HTR-8/SVneo (cell line): ENCODE data around the gene NPHP4.

Experiments
- DNase-seq: peaks from one replicate; pipeline ENCODE4 v3.0.0; 2011; ENCODE audit warnings: low spot score, mixed read lengths; ENCODE audit not compliant: insufficient read length
- FAIRE-seq: peaks from 2 replicates; lab custom pipeline; 2011; peaks lifted over from hg19 to GRCh38; lab: Jason Lieb, UNC

The NPHP4 gene

GRCh38 chr1:5956022-5956830 lies 36.0 kb downstream of the NPHP4 start:
- DNase-seq: no peak
- FAIRE-seq: no peak

GRCh38 chr1:5955479-5955977 lies 36.7 kb downstream of the NPHP4 start:
- FAIRE-seq: peak; percentile 28
- no peak for DNase-seq

- no peak for DNase-seq
- FAIRE-seq: no peak
Observed at GRCh38 chr1:5954964-5955363, 37.3 kb downstream of the NPHP4 start.

- DNase-seq (no peak), FAIRE-seq (no peak)
Observed at GRCh38 chr1:5953386-5953785, 38.8 kb downstream of the NPHP4 start.

- no peak for DNase-seq
- no peak for FAIRE-seq
Observed at GRCh38 chr1:5951846-5952410, 40.3 kb downstream of the NPHP4 start.

GRCh38 chr1:5950994-5951785 lies 41.0 kb downstream of the NPHP4 start:
- no peak for DNase-seq
- no peak for FAIRE-seq

GRCh38 chr1:5950201-5950895 lies 41.9 kb downstream of the NPHP4 start:
- DNase-seq (no peak), FAIRE-seq (no peak)

- no peak for FAIRE-seq
- DNase-seq: no peak
Observed at GRCh38 chr1:5949761-5950100, 42.5 kb downstream of the NPHP4 start.

GRCh38 chr1:5949085-5949760 lies 43.0 kb downstream of the NPHP4 start:
- DNase-seq: no peak
- FAIRE-seq: no peak

GRCh38 chr1:5948681-5949005 lies 43.6 kb downstream of the NPHP4 start:
- FAIRE-seq (no peak), DNase-seq (no peak)

- FAIRE-seq (no peak), DNase-seq (no peak)
Observed at GRCh38 chr1:5947978-5948680, 44.1 kb downstream of the NPHP4 start.

- FAIRE-seq (no peak), DNase-seq (no peak)
Observed at GRCh38 chr1:5947071-5947821, 45.0 kb downstream of the NPHP4 start.

- DNase-seq (no peak), FAIRE-seq (no peak)
Observed at GRCh38 chr1:5945445-5945844, 46.8 kb downstream of the NPHP4 start.

GRCh38 chr1:5944843-5945167 lies 47.4 kb downstream of the NPHP4 start:
- FAIRE-seq (no peak), DNase-seq (no peak)

- DNase-seq (no peak), FAIRE-seq (no peak)
Observed at GRCh38 chr1:5944154-5944842, 47.9 kb downstream of the NPHP4 start.

GRCh38 chr1:5943343-5944124 lies 48.7 kb downstream of the NPHP4 start:
- no peak for FAIRE-seq
- DNase-seq: no peak

GRCh38 chr1:5941671-5942070 lies 50.6 kb downstream of the NPHP4 start:
- DNase-seq (no peak), FAIRE-seq (no peak)
